Measurements from ENCODE around the gene DQX1. TPM values are rescaled to one million over a fixed set of nuclear protein-coding genes. Genes with fewer than 3 reads are reported as not detected.

DQX1 gene
- total and polyA plus RNA-seq, 9 of the 15 experiments (the other 6 are each of a cell fraction or from before 2014, with no cell fraction given) = 0.04 to 0.38 (median 0.18) TPM; not detected in 1

DNA sequence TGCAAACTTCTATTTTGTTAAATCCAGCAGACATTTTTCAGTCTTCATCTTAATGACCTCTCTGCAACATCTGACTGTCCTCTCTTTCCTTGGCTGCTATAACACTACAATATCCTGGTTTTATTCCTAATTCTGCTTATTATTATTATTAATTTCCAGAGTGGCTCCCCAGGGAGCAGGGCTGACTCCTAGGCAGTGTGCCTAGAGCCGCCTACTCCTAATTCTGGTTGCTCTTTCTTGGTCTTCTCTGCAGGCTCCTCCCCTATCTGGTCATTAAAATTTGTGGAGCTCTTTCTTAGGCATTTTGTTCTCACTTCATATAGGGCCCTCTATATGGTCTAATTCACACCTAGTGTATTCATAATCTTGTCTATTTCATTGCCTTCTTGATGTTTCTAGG lies 16.9 kb upstream of the DQX1 start (continued):
- TF ChIP-seq ETS2 (tag; IDR thresholded peaks at IDR 0.05; ENCODE audit: borderline replicate concordance, poor library complexity, severe bottlenecking) = no peak

DNA sequence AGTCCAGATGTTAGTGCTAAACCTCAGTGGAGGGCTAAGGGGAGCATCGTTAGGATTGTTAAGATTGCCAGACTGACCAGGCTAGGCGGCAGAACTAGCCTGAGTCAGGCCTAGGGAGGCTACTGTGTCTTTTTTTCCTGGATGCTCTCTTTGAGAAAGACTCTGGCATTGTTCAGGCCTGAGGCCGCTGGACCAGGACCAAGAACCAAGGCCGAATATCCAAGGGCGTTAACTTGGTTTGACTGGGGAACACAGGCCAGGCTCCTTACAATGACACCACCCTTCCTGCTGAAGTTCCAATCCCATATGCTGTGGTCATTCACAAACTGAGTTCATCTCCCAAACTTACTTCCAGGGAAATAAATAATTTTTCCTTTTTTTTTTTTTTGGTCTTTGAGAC lies 14.3 kb upstream of the DQX1 start:
- in situ Hi-C loops (cut with MboI) (no loop called here), intact Hi-C loops (cut with micrococcal nuclease) (no loop called here)
- H4K20me1 ChIP-seq (replicated peaks; ENCODE audit: control insufficient read depth, insufficient read depth, low read length) = no peaks in the 10 kb centered on the region
- POLR2A ChIA-PET = interaction anchor here (4.3 kb wide), 1 partner anchor 10 kb away, joined by 25 read pairs; the partner anchor contains the start of genes AUP1 and HTRA2
- H3K36me3 ChIP-seq (ENCODE audit: control insufficient read depth, insufficient read depth, low read length) = no peaks in the 10 kb centered on the region
- no peaks in the 10 kb centered on the region for H3K79me2 ChIP-seq (ENCODE audit: control insufficient read depth, insufficient read depth, low read length)
- 40% methylated on average over 5 of the region's 5 CpGs for whole genome bisulfite sequencing (ENCODE audit: insufficient coverage, low coverage, missing lambda C conversion rate)
- no peaks in the 10 kb centered on the region for H3K9me1 ChIP-seq (ENCODE audit: control insufficient read depth, insufficient read depth, low read length)
- CTCF ChIA-PET (ENCODE audit: low intra/inter-chr PET ratio) = no interaction called here
- FAIRE-seq (no peak), ATAC-seq (no peak), DNase-seq (ENCODE audit: extremely low read depth in 1 of 4, low spot score in 3 of 4) (no peak)
- H3K27me3 ChIP-seq (ENCODE audit: control insufficient read depth in 2 of 2, insufficient read depth in 2 of 2, low read length in 2 of 2) = no peaks in the 10 kb centered on the region
- H3K4me3 ChIP-seq = no peak overlapping the region
- H3K4me2 ChIP-seq (ENCODE audit: insufficient read depth, low read length) = no peak overlapping the region
- H3K9ac ChIP-seq (ENCODE audit: insufficient read depth in 1 of 2, low read depth in 2 of 2, low read length in 2 of 2) = peak overlapping the region in 1 of 2 experiments; percentile 14; a peak in 1 of 4 replicates
- no peak overlapping the region for H3K27ac ChIP-seq (ENCODE audit: extremely low read depth, low read depth, low read length)
- BruUV-seq (replicated peaks) = no TSS peak
- no peaks in the 10 kb centered on the region for H3K9me3 ChIP-seq (replicated peaks; ENCODE audit: control insufficient read depth, insufficient read depth, low read depth, low read length)
- no peak overlapping the region for H2AFZ ChIP-seq (ENCODE audit: low read depth, low read length)
- H3K4me1 ChIP-seq (replicated peaks in 1 of 2; ENCODE audit: control insufficient read depth in 2 of 2, insufficient read depth in 2 of 2, low read length in 2 of 2) = peaks cover 5 to 21% of the 10 kb centered on the region in 2 experiments; a peak in 4 of 5 replicates
- TF ChIP-seq ZNF778 (CRISPR knock-in tag; IDR thresholded peaks at IDR 0.05) (no peak), TSC22D4 (tag; IDR thresholded peaks at IDR 0.05) (no peak), PHTF2 (CRISPR knock-in tag; IDR thresholded peaks at IDR 0.05) (no peak), HNRNPK (IDR thresholded peaks at IDR 0.05; ENCODE audit: low read depth, low read length, poor library complexity, severe bottlenecking) (no peak)
- TF ChIP-seq, protein P1, sequence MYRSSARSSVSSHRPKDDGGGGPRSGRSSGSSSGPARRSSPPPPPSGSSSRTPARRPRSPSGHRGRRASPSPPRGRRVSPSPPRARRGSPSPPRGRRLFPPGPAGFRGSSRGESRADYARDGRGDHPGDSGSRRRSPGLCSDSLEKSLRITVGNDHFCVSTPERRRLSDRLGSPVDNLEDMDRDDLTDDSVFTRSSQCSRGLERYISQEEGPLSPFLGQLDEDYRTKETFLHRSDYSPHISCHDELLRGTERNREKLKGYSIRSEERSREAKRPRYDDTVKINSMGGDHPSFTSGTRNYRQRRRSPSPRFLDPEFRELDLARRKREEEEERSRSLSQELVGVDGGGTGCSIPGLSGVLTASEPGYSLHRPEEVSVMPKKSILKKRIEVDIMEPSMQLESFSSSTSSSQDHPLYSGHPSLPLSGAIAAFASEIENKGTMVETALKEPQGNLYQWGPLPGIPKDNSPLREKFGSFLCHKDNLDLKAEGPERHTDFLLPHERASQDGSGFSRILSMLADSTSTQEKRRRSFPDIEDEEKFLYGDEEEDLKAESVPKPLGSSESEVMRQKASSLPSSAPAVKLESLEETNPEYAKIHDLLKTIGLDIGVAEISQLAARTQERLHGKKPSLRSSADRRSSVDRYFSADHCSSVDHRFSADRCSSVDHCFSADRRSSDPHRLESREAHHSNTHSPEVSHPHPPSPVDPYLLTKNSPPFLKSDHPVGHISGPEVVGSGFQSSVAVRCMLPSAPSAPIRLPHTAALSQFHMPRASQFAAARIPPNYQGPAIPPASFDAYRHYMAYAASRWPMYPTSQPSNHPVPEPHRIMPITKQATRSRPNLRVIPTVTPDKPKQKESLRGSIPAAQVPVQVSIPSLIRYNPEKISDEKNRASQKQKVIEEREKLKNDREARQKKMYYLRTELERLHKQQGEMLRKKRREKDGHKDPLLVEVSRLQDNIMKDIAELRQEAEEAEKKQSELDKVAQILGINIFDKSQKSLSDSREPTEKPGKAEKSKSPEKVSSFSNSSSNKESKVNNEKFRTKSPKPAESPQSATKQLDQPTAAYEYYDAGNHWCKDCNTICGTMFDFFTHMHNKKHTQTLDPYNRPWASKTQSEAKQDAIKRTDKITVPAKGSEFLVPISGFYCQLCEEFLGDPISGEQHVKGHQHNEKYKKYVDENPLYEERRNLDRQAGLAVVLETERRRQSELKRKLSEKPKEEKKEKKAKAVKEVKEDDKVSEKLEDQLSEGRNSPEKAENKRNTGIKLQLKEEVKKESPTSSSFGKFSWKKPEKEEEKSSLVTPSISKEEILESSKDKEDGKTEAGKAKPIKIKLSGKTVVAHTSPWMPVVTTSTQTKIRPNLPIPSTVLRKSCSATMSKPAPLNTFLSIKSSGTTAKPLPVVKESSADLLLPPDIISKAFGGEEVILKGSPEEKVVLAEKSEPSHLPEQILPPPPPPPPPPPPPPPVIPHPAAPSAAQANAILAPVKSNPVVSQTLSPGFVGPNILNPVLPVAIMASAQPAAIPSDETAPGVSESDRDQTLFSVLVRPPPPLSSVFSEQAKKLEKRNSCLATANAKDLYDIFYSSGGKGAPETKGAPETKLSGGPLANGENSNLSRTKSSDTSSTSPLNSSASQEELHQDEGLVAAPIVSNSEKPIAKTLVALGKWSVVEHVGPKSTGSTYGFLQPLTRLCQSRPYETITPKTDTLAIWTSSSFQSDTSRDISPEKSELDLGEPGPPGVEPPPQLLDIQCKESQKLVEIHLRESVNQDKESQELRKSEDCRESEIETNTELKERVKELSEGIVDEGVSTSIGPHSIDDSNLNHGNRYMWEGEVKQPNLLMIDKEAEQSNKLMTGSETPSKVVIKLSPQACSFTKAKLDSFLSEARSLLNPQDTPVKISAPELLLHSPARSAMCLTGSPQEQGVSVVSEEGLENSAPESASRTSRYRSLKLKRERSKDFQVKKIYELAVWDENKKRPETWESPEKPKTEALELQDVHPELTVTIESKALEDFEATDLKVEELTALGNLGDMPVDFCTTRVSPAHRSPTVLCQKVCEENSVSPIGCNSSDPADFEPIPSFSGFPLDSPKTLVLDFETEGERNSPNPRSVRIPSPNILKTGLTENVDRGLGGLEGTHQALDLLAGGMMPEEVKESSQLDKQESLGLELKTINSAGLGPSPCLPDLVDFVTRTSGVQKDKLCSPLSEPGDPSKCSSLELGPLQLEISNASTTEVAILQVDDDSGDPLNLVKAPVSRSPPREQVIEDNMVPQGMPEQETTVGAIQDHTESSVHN (IDR thresholded peaks at IDR 0.05; ENCODE audit: borderline replicate concordance in 1 of 2, low read depth in 1 of 2) = no peak
- TF ChIP-seq, protein P2, sequence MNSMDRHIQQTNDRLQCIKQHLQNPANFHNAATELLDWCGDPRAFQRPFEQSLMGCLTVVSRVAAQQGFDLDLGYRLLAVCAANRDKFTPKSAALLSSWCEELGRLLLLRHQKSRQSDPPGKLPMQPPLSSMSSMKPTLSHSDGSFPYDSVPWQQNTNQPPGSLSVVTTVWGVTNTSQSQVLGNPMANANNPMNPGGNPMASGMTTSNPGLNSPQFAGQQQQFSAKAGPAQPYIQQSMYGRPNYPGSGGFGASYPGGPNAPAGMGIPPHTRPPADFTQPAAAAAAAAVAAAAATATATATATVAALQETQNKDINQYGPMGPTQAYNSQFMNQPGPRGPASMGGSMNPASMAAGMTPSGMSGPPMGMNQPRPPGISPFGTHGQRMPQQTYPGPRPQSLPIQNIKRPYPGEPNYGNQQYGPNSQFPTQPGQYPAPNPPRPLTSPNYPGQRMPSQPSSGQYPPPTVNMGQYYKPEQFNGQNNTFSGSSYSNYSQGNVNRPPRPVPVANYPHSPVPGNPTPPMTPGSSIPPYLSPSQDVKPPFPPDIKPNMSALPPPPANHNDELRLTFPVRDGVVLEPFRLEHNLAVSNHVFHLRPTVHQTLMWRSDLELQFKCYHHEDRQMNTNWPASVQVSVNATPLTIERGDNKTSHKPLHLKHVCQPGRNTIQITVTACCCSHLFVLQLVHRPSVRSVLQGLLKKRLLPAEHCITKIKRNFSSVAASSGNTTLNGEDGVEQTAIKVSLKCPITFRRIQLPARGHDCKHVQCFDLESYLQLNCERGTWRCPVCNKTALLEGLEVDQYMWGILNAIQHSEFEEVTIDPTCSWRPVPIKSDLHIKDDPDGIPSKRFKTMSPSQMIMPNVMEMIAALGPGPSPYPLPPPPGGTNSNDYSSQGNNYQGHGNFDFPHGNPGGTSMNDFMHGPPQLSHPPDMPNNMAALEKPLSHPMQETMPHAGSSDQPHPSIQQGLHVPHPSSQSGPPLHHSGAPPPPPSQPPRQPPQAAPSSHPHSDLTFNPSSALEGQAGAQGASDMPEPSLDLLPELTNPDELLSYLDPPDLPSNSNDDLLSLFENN (IDR thresholded peaks at IDR 0.05; ENCODE audit: low read depth in 2 of 2, low read length in 2 of 2) = no peak

Data from K562 (cell line).